ENCODE data around the gene XPR1.
"Not testable (repeated sequence)": the region's sequence is repeated elsewhere in the genome, so short reads cannot be mapped to it uniquely, and the experiment has no call there.

XPR1 gene

DNA sequence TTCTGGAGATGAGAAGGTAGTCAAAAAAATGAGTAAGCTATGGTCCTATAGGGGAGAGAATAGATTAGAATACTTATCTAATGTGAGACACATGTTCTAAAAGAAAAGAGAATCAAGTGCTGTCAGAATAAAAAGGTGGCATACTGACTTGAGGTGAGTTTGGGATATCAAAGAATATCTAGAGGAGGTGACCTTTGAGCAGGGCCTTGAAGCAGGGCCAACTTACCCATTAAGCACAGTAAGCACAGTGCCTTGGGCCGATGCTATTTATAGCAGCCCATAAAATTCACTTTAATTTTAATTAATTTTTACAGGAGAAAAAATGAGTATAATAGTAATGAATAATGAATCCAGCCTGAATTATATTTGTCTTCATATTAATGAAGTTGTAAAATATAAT lies 92.2 kb downstream of the XPR1 start:
- DNase-seq, result no peak

DNA sequence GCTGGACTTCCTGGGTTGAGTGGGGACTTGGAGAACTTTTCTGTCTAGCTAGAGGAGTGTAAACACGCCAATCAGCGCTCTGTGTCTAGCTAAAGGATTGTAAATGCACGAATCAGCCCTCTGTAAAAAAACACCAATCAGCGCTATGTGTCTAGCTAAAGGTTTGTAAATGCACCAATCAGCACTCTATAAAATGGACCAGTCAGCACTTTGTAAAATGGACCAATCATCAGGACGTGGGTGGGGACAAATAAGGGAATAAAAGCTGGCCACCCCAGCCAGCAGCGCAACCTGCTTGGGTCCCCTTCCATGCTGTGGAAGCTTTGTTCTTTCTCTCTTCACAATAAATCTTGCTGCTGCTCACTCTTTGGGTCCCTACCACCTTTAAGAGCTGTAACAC lies 94.2 kb downstream of the XPR1 start:
- DNase-seq, result not testable (repeated sequence)

DNA sequence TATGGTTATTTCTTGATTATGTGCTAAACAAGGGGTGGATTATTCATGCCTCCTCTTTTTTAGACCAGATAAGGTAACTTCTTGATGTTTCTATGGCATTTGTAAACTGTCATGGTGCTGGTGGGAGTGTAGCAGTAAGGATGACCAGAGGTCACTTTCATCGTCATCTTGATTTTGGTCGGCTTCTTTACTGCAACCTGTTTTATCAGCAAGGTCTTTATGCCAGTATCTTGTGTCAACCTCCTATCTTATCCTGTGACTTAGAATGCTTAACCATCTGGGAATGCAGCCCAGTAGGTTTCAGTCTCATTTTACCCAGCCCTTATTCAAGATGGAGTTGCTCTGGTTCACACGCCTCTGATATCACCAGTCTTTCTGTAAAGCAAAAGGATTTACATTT lies 95.9 kb downstream of the XPR1 start:
- not testable (repeated sequence) for DNase-seq

GRCh38 chr1:180728472-180729106 lies 96.8 kb downstream of the XPR1 start:
- no peak for DNase-seq

DNA sequence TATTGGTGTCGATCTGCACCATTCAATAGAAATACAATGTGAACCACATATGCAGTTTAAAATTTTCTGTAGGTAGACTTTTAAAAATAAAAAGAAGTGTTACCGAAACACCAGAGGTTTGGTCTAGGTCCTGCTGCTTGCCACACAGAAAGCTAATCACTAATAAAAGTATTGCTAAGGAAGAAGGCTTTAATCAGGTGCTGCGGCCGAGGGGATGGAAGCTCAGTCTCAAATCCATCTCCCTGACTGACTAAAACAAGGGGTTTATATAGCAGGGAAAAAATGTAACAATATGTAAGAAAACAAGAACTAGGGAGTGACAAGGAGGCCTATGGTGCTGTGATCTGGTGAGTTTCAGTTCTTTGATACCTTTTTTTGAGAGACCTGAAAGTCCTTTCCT lies 99.3 kb downstream of the XPR1 start:
- DNase-seq, result no peak

DNA sequence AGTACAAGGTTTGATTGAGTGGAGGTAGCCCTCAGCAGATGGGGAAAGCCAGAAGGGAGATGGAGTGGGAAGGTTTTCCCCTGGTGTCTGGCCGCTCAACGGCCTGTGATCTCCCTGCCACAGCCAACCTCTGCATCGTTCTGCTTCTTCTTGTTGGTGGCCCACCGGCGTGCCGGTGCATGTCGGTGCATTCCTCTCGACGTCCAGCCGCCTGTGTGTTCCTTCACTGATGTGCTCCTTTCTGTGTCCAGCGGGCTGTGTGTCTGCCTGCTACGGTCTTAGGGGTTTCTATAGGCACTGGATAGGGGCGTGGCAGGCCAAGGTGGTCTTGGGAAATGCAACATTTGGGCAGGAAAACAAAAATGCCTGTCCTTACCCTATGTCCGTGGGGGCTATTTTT lies 101.0 kb downstream of the XPR1 start:
- DNase-seq, result no peak

- no peak for DNase-seq
These were observed 102.5 kb downstream of the XPR1 start for GRCh38 chr1:180734366-180734765.

- DNase-seq, result no peak
These were observed 110.8 kb downstream of the XPR1 start for GRCh38 chr1:180742663-180743062.

DNA sequence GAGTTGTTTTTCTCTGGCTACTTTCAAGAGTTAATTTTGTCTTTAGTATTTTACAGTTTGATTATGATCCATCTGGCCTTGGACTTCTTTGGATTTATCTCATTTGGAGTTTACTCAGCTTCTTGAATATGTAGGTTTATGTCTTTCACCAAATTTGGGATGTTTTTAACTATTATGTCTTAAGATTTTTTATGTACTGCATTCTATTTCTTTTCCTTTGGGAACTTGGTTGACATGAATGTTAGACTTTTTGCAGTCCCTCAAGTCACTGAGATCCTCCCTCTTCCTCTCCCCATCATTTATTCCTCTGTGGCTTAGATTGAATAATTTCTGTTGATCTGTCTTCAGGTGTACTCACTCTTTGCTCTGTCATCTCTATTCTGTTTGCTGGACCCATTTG lies 112.0 kb downstream of the XPR1 start:
- DNase-seq, result no peak

- DNase-seq, result no peak
These were observed 113.3 kb downstream of the XPR1 start for GRCh38 chr1:180745098-180745497.

- no peak for DNase-seq
These were observed 120.1 kb downstream of the XPR1 start for GRCh38 chr1:180751921-180752320.

DNA sequence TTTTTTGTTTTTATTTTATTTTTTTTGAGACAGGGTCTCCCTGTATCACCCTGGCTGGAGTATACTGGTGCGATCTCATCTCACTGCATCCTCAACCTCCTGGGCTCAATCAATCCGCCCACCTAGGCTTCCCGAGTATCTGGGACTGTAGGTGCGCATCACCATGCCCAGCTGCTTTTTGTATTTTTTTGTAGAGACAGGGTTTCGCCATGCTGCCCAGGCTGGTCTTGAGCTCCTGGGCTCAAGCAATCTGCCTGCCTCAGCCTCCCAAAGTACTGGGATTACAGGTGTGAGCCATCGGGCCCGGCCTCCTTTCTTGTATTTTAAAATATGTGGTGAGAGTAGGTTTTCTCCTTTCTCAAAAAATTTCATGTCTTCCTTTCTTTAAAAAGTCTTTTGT lies 122.6 kb downstream of the XPR1 start:
- DNase-seq, result no peak

DNA sequence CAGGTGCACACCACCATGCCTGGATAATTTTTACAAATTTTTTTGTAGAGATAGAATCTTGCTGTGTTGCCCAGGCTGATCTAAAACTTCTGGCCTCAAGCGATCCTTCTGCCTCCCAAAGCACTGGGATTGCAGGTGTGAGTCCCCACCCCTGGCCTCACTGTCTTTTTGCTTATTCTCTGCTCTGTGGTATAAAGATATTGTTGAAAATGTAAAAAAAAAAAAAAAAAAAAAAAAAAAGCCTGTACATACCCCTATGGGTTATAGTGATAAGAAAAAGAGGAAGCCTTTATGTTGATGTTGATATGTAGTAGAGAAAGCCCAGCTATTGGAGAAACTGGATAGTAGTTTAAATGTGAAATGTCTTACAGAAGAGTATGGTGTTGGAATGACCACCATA lies 125.8 kb downstream of the XPR1 start:
- DNase-seq, result no peak

DNA sequence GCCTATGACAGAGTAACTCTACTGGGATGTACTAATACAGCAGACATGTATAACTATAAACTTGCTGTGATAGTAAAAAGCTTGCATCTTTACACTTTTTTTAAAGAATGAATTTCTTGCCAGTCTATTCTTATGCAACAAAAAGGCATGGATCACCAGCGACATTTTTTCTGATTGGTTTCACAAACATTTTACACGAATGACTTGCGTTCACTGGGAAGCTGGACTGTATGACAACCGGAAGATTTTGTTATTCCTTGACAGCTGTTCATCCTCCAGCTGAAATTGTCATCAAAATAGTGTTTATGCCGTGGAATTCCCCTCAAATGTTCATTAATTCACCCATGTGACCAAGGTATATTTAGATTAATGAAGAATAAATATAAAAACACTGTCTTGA lies 131.0 kb downstream of the XPR1 start:
- DNase-seq, result no peak

GRCh38 chr1:180765151-180765550 lies 133.3 kb downstream of the XPR1 start:
- DNase-seq, result no peak

DNA sequence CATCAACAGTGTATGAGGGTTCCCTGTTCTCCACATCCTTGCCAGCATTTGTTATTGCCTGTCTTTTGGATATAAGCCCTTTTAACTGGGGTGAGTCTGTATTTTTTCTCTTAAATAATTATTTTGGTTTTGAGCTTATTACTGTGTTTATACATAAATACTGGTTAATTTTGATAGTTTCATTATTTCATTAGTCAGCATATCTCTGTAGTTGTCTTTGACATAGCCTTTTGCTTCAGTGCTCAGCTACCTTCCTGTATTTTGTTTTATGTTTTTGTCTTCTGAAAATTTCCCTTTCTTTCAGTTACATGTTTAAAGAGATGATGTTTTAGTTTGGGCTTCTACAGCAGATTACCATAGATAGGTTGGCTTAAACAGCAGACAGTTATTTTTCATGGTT lies 138.1 kb downstream of the XPR1 start:
- DNase-seq, result no peak

DNA sequence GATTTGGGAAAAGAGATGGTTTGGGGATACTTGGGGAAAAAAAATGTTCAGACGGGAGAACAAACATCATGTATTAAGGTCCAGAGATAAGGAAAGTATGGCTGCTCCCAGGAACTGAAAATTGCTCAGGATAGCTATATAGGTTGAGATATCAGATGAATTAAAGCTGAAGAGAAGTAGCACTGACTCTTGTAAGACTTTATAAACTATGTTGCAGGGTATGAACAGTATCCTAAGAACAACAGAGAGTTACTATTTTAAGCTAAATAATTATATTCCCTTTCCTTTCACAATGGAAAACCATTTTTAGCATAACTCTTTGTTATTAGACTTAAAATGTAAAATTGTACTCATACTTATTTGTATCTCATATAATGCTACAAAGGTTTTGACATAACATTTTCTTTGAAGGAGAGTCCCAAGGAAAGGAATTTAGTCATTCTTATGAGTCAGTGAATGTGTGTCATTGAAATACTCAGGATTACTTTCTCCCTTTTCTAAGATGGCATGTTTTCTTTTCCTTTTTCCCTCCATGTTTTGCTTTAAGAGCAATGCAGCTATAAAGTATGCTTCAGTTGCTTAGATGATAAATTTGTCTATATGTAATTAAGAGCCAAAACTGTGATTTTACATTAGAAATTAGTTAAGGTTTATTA lies 141.5 kb downstream of the XPR1 start:
- DNase-seq, result no peak

GRCh38 chr1:180775801-180776200 lies 144.0 kb downstream of the XPR1 start:
- no peak for DNase-seq

DNA sequence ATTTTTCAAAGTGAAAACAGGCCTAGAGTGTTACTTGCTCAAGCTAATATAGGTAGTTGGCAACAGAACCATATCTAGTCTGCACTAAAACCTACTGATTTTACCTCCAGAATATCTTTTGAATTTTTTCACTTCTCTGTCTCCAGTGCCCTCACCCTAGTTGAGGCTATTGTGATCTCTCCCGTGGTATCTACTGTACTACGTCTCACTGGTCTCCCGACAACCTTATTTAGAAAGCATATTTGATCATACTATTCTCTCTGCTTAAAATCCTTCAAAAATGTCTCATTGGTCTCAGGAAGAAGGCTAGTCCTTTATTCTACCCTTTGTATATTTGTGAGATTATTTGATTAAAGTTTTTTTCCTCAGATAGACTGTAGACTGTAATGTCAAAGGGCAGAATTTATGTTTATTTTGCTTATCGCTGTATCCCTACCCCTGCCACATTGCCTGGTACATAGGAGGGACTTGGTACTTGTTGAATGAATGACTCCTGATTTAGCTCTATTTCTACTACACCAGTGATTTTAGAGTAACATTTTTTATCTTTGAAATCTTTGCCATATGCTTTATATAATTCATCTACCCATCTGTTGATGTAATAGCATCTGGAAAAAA lies 145.4 kb downstream of the XPR1 start:
- DNase-seq, result no peak

DNA sequence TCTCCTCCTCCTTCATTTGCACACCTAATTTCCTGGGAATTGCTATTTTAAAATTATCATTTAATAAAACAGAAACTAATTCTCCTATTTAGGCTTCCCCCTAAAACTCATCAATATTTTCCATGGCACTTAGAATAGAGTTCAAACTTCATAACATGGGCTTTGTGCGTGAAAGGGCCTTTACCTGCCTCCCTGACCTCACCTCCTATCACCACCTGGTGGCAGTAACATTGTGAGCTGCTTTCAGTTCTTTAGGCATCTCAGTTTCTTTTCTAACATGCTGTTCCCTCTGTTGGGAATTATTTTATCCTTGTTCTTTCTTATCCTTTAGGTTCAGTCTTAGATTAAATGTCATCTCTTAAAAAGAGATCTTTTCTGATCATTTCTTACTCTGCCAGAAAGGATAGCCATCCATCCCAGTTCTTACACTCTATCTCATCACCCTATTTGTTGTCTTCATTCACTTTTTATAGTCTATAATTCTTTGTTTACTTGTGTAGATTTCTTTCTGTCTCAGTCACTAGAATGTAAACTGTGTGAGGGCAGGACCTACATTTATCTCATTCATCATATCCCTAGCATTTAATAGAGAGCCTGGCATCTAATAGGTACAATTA lies 147.1 kb downstream of the XPR1 start:
- DNase-seq, result no peak

- DNase-seq, result no peak
These were observed 147.8 kb downstream of the XPR1 start for GRCh38 chr1:180779584-180779983.

GRCh38 chr1:180781718-180782117 lies 149.9 kb downstream of the XPR1 start:
- DNase-seq, result no peak

GRCh38 chr1:180785291-180785690 lies 153.5 kb downstream of the XPR1 start:
- no peak for DNase-seq

DNA sequence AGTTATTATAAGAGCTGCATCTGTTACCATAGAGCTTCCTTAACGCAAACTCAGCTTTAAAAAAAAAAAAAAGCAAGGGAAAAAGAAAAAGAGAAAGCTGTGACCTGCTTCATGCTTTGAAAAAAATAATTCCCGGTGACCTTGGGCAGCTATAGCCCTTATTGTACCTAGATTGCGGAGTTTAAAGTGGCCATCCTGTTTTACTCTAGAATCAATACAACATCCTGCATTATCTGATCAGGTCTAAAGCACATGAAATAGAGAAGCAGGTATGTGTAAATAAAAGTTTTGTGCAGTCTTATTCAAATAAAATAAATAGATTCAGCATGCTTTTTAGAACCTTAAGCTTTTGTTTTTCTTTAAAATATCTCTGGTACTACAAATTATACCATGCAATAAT lies 154.1 kb downstream of the XPR1 start:
- no peak for DNase-seq
